ENCODE measurements around the gene MDFIC.

MDFIC gene

GRCh38 chr7:115043605-115044004 lies 121.7 kb downstream of the MDFIC start:
- DNase-seq = no peak

DNA sequence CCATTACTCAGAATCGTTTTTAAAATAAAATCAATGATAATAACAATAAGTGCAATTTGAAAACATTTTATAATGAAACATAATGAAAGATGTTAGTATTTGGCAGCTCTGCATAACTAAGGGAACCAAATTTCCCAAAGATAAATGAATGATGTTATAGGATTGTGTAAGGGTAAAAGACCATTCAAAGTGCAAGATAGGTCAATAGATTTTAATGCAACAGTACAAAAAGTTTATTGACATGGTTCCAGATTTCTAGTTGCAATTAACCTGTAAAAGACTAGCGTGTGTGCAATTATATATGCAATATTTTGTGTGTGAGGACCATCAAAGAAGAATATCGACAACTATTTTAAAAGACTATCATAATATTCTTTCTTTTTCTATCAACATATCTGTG lies 122.3 kb downstream of the MDFIC start:
- no peak for DNase-seq

DNA sequence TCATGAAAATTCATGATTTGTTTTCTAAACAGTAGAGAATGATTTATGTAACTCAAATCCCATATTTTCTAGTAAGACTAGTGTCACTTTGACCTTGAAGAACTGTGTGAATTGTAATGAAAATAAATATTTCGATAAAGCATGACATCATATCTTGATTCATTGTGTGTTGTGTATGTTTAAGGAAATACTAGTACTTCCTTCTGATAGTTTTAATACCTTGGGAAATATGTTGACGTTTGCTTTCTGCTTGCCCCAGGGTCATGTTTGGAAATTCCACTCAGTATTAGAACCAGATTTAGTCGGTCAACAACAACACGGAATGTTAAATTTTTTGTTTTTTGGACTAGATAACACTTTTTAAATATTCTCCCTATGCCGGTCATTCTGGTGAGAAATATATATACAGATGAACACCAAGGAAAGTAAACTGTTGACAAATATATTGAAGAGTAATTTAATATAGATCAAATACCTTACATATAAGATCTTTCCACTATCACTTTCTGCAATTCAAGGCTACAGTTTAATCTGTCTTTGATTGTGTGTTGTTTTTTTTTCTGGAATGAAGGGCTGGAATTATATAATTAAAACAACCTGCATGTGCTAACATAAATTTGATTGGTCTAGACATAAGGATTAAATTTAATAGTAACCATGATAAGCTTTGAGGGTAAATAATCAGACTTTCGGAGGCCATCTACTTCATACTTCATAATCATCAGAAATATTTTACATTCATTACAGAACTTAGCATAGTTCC lies 126.2 kb downstream of the MDFIC start:
- DNase-seq = no peak

GRCh38 chr7:115052706-115053105 lies 130.8 kb downstream of the MDFIC start:
- no peak for DNase-seq

- no peak for DNase-seq
Measured at GRCh38 chr7:115054478-115055065, 132.7 kb downstream of the MDFIC start.

DNA sequence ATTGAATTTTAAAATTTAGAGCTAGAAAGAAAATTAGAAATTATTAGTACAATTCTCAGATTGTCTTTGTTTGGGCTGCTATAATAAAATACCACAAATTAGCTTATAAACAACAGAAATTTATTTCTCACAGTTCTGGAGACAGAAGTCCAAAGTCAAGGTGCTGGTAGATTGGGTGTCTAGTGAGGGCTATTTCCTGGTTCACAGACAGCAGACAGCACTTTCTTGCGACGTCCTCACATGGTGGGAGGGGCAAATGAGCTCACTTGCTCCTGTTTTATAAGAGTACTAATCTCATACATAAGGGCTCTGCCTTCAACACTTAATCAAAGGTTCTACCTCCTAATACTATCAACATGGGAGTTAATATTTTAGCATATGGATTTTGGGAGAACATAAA lies 134.1 kb downstream of the MDFIC start:
- DNase-seq = no peak

- no peak for DNase-seq
Measured at GRCh38 chr7:115058726-115059125, 136.8 kb downstream of the MDFIC start.

GRCh38 chr7:115059321-115059720 lies 137.4 kb downstream of the MDFIC start:
- DNase-seq = no peak

DNA sequence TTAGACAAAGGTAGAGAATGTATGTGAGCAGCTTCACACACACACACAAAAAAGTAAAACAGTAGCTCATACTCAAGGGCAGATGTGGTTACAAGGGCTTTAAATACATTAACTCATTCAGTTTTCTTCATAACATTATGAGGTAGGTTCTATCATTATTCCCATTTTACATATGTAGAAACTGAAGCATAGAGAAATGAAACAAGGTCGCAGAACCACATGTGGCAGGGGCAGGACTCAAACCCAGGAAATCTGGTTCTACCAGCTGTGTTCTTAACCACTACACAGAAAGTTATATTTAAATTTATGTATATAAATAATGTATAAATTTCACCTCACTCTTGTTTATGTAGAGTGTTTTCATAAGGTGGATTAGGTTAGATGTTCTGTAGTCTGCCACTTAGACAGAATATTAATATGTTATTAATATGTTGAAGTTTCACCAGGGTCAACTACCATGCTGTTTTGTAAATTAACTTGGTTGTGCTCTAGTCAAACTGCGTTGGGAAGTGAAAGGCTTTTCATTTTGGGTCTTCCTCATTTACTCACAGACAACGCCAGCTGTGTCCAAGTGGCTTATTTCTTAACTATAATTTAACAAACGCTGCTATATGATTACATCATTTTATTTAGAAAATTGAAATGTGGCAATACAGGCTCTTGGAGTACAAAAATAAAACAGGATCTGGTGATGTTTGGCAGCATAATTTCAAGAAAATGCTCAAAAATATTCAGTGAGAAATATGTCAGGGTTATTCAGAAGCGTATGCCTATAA lies 138.4 kb downstream of the MDFIC start:
- no peak for DNase-seq

GRCh38 chr7:115066050-115066449 lies 144.2 kb downstream of the MDFIC start:
- no peak for DNase-seq

DNA sequence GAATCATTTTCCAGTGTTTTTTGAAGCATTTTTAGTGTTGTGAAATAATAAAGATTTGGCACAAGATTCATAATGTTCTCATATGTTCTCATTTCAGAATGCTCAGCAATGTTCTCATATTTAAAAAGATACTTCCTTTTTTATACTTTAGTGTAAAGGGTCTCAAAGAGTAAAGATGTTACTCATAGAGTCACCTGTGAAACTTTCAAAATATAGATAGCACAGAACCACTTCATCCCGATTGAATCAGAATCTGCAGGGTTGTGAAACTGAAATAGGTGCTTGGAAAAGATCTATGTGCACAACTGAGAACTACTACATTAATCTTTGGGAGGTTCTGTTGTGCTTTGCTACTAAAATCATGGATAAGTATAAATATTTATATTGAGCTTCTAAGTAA lies 144.7 kb downstream of the MDFIC start:
- DNase-seq = no peak

- no peak for DNase-seq
Measured at GRCh38 chr7:115068220-115068619, 146.3 kb downstream of the MDFIC start.
